Liver (tissue), 9 donors: ENCODE data around the gene DUOXA1. TPM values are rescaled to one million over a fixed set of nuclear protein-coding genes. Genes with fewer than 3 reads are reported as not detected.

ENCODE experiments used
- DNase-seq: peaks from one replicate; pipeline ENCODE4 v3.0.0-alpha.2; 2017; ENCODE audit warnings: low spot score
- H3K27ac ChIP-seq, 2 donors: one replicate each; pipeline ENCODE4 v1.7.0; 2013; ENCODE audit warnings: inconsistent platforms in 2 of 2, low read length in 2 of 2, control low read depth in 1 of 2, low read depth in 1 of 2, mild to moderate bottlenecking in 1 of 2
- H3K27me3 ChIP-seq, 4 donors: one replicate each; pipeline versions ENCODE4 v1.6.1 to v1.7.0; 2013; ENCODE audit warnings: low read length in 3 of 4, inconsistent platforms in 1 of 4, mild to moderate bottlenecking in 1 of 4, moderate library complexity in 1 of 4; ENCODE audit not compliant: control insufficient read depth in 4 of 4, insufficient read depth in 4 of 4
- H3K36me3 ChIP-seq, 4 donors: one replicate each; pipeline versions ENCODE4 v1.6.1 to v1.7.0; 2013; ENCODE audit warnings: low read length in 3 of 4, mild to moderate bottlenecking in 3 of 4, low read depth in 1 of 4, moderate library complexity in 1 of 4; ENCODE audit not compliant: control insufficient read depth in 4 of 4, insufficient read depth in 3 of 4
- H3K4me1 ChIP-seq, 4 donors: one replicate each; pipeline versions ENCODE4 v1.6.1 to v1.7.0; 2013; ENCODE audit warnings: low read length in 3 of 4, mild to moderate bottlenecking in 3 of 4, moderate library complexity in 1 of 4; ENCODE audit not compliant: control insufficient read depth in 4 of 4, insufficient read depth in 4 of 4
- H3K4me3 ChIP-seq, 3 donors: one replicate each; pipeline versions ENCODE4 v1.6.1 to v1.7.0; 2013; ENCODE audit warnings: low read length in 3 of 3, control low read depth in 1 of 3, low read depth in 1 of 3, mild to moderate bottlenecking in 1 of 3
- H3K9ac ChIP-seq, 2 donors: one replicate each; pipeline ENCODE4 v1.7.0; 2013; ENCODE audit warnings: low read length in 2 of 2, mild to moderate bottlenecking in 2 of 2, moderate library complexity in 2 of 2, control low read depth in 1 of 2, low read depth in 1 of 2
- H3K9me3 ChIP-seq, 4 donors: one replicate each; pipeline versions ENCODE4 v1.6.1 to v1.7.0; 2013; ENCODE audit warnings: low read length in 3 of 4; ENCODE audit not compliant: control insufficient read depth in 4 of 4
- ATF3 ChIP-seq: IDR thresholded peaks from 2 replicates; pipeline ENCODE4 v1.6.1; 2016; ENCODE audit warnings: antibody characterized with exemption
- CTCF ChIP-seq: fragments of 150-350 bp; IDR thresholded peaks from 2 replicates; pipeline ENCODE4 v1.5.1; 2017; ENCODE audit warnings: improper control_type of control experiment, low read depth, low read length; ENCODE audit not compliant: missing input control
- FOXA1 ChIP-seq: IDR thresholded peaks from 2 replicates; pipeline ENCODE4 v1.6.1; 2016; ENCODE audit warnings: antibody characterized with exemption
- FOXA2 ChIP-seq: IDR thresholded peaks from 2 replicates; pipeline ENCODE4 v1.6.1; 2016; ENCODE audit warnings: antibody characterized with exemption
- GABPA ChIP-seq, 2 donors: IDR thresholded peaks in 1 of 2; conservative IDR thresholded peaks in 1 of 2; 2 replicates each; pipeline ENCODE4 v1.6.1; 2016; ENCODE audit warnings: antibody characterized with exemption in 2 of 2, mild to moderate bottlenecking in 1 of 2, moderate library complexity in 1 of 2
- HNF4A ChIP-seq, 2 donors: conservative IDR thresholded peaks; 2 replicates each; pipeline ENCODE4 v1.6.1; 2016; ENCODE audit warnings: antibody characterized with exemption in 2 of 2, mild to moderate bottlenecking in 2 of 2
- HNF4G ChIP-seq: IDR thresholded peaks from 2 replicates; pipeline ENCODE4 v1.6.1; 2016; ENCODE audit warnings: antibody characterized with exemption
- JUND ChIP-seq, 2 donors: IDR thresholded peaks; 2 replicates each; pipeline ENCODE4 v1.6.1; 2016; ENCODE audit warnings: antibody characterized with exemption in 2 of 2
- MAX ChIP-seq: IDR thresholded peaks from 2 replicates; pipeline ENCODE4 v1.6.1; 2016; ENCODE audit warnings: antibody characterized with exemption
- RXRA ChIP-seq, 2 donors: IDR thresholded peaks; 2 replicates each; pipeline ENCODE4 v1.6.1; 2017 to 2018; ENCODE audit warnings: antibody characterized with exemption in 2 of 2, mild to moderate bottlenecking in 1 of 2
- SP1 ChIP-seq: IDR thresholded peaks from 2 replicates; pipeline ENCODE4 v1.6.1; 2018; ENCODE audit warnings: antibody characterized with exemption, mild to moderate bottlenecking
- TAF1 ChIP-seq: conservative IDR thresholded peaks from 2 replicates; pipeline ENCODE4 v1.6.1; 2016; ENCODE audit warnings: antibody characterized with exemption, mild to moderate bottlenecking
- YY1 ChIP-seq: IDR thresholded peaks from 2 replicates; pipeline ENCODE4 v1.6.1; 2016; ENCODE audit warnings: antibody characterized with exemption, mild to moderate bottlenecking
- ZBTB33 ChIP-seq: IDR thresholded peaks from 2 replicates; pipeline ENCODE4 v1.6.1; 2016; ENCODE audit warnings: antibody characterized with exemption
- WGBS: extraction: QIAGEN DNeasy Blood & Tissue Kit; methylation state at CpG from one replicate; pipeline ENCODE4 v1.1.7; 2013; 5-methylcytosine and 5-hydroxymethylcytosine counted together
- polyA plus RNA-seq, 2 donors: library from polyadenylated mRNA; stranded (reverse) in 1 of 2; unstranded in 1 of 2; fragments of 200-250 nt in 1 of 2; fragments of >200 nt in 1 of 2; fragmentation: Nextera tagmentation in 1 of 2; extraction: Ambion mirVana in 1 of 2; gene quantifications; one replicate each; pipeline versions ENCODE4 v1.2.1 to v1.2.3, GENCODE V29; 2013 to 2015
- total RNA-seq, 2 donors: library from RNA; depleted of rRNA; stranded (reverse); fragments of >200 nt; gene quantifications; one replicate each; pipeline ENCODE4 v1.2.3, GENCODE V29; 2014
- donor health status: healthy.
- donor health status: healthy.
- donor health status: healthy.
- donor health status: healthy.
- donor health status: healthy.

DUOXA1 gene
- total and polyA plus RNA-seq, 4 donors, result 0.02 TPM; not detected in 3

- no peak for TF ChIP-seq MAX
- no peak for TF ChIP-seq HNF4G
- no peak for TF ChIP-seq ATF3
- TF ChIP-seq CTCF, result no peak
These were observed 26.1 kb upstream of the DUOXA1 start (continued) for GRCh38 chr15:45155739-45156138.

- WGBS, result 98% methylated on average over 36 of the region's 36 CpGs
- no peak for DNase-seq
- H3K4me3 ChIP-seq, result no peak overlapping the region
- H3K9ac ChIP-seq, result no peak overlapping the region
- no peaks in the 10 kb centered on the region for H3K9me3 ChIP-seq
- H3K36me3 ChIP-seq, result no peaks in the 10 kb centered on the region
- no peaks in the 10 kb centered on the region for H3K27me3 ChIP-seq
- TF ChIP-seq MAX (no peak), FOXA2 (no peak)
- H3K4me1 ChIP-seq, result no peaks in the 10 kb centered on the region
- no peak overlapping the region for H3K27ac ChIP-seq
These were observed 22.5 kb upstream of the DUOXA1 start for GRCh38 chr15:45151998-45152828.

GRCh38 chr15:45150997-45151396, 21.3 kb upstream of the DUOXA1 start:
- no peak overlapping the region for H3K4me3 ChIP-seq
- DNase-seq, result no peak
- H3K27me3 ChIP-seq, result no peaks in the 10 kb centered on the region
- no peaks in the 10 kb centered on the region for H3K9me3 ChIP-seq
- TF ChIP-seq TAF1 (no peak), HNF4A (conservative IDR thresholded peaks at IDR 0.05) (no peak), RXRA (IDR thresholded peaks at IDR 0.05) (no peak), GABPA (IDR thresholded peaks at IDR 0.05 in 1 of 2, conservative IDR thresholded peaks at IDR 0.05 in 1 of 2) (no peak), ZBTB33 (no peak), HNF4G (no peak), YY1 (no peak), ATF3 (no peak), JUND (IDR thresholded peaks at IDR 0.05) (no peak), MAX (no peak), SP1 (no peak), FOXA2 (no peak), FOXA1 (no peak)
- WGBS, result 93% methylated on average over 6 of the region's 6 CpGs
- H3K27ac ChIP-seq, result no peak overlapping the region
- no peak overlapping the region for H3K9ac ChIP-seq
- H3K4me1 ChIP-seq, result no peaks in the 10 kb centered on the region
- H3K36me3 ChIP-seq, result no peaks in the 10 kb centered on the region
